A549 (cell line): ENCODE results near the gene LYZL1. TPM values are rescaled to one million over a fixed set of nuclear protein-coding genes. Genes with fewer than 3 reads are reported as not detected.

Experiments used
- ATAC-seq, 2 experiments: fragments of 200-7000 bp in 1 of 2; fragments of >200 bp in 1 of 2; cut with Nextera tagmentation in 1 of 2; cut with Tn5 transposase in 1 of 2; 3 replicates each; pipeline versions ENCODE4 v1.8.0 to v1.9.1; 2018 to 2020; ENCODE audit warnings: mild to moderate bottlenecking in 1 of 2, moderate library complexity in 1 of 2
- CTCF ChIA-PET: fragments of 300-600 bp; sonication (Branson Sonifier 250); formaldehyde crosslinking; extraction: SDS; loops from one replicate; lab custom pipeline; 2021; ENCODE audit warnings: antibody characterized with exemption, inconsistent platforms; lab: Yijun Ruan, JAX
- POLR2A ChIA-PET: fragments of 350-600 bp; formaldehyde crosslinking; extraction: SDS; loops from one replicate; lab custom pipeline; 2021; ENCODE audit warnings: antibody characterized with exemption, inconsistent platforms; lab: Yijun Ruan, JAX
- DNase-seq, 2 experiments: peaks; one replicate each; pipeline versions ENCODE4 v3.0.0 to v3.0.0-alpha.2; 2011 to 2016; ENCODE audit warnings: low read depth in 1 of 2, low spot score in 1 of 2
- FAIRE-seq: peaks from 2 replicates; lab custom pipeline; 2011; peaks lifted over from hg19 to GRCh38; lab: Jason Lieb, UNC
- H3K27ac ChIP-seq, 2 experiments: fragments of >200 bp; sonication (Bioruptor Twin); formaldehyde crosslinking; 3 replicates each; pipeline ENCODE4 v1.5.1; 2016 to 2017
- H3K4me1 ChIP-seq: fragments of >200 bp; sonication (Bioruptor Twin); formaldehyde crosslinking; 3 replicates; pipeline ENCODE4 v1.6.1; 2016
- H3K4me2 ChIP-seq: fragments of >200 bp; sonication (Bioruptor Twin); formaldehyde crosslinking; 3 replicates; pipeline ENCODE4 v1.6.1; 2016
- H3K4me3 ChIP-seq: fragments of >200 bp; sonication (Bioruptor Twin); formaldehyde crosslinking; 3 replicates; pipeline ENCODE4 v1.5.1; 2016
- H3K9me3 ChIP-seq: fragments of >200 bp; sonication (Bioruptor Twin); formaldehyde crosslinking; 3 replicates; pipeline ENCODE4 v1.6.1; 2016
- CEBPB ChIP-seq, 2 experiments: fragments of >200 bp in 1 of 2; sonication (Bioruptor Twin) in 1 of 2; formaldehyde crosslinking in 1 of 2; IDR thresholded peaks; 2 replicates each; pipeline ENCODE4 v1.6.1; 2012 to 2016
- CTCF ChIP-seq: fragments of >200 bp; sonication (Bioruptor Twin); formaldehyde crosslinking; IDR thresholded peaks from 3 replicates; pipeline ENCODE4 v1.5.1; 2016
- E2F6 ChIP-seq: IDR thresholded peaks from 2 replicates; pipeline ENCODE4 v1.6.1; 2012; ENCODE audit warnings: low read depth, borderline replicate concordance
- EHF ChIP-seq: fragments of 250-450 bp; sonication (Bioruptor Pico); IDR thresholded peaks from 2 replicates; pipeline ENCODE4 v1.5.0; 2020; ENCODE audit warnings: mild to moderate bottlenecking
- EHMT2 ChIP-seq: fragments of 200-600 bp; sonication (generic); IDR thresholded peaks from 2 replicates; pipeline ENCODE4 v1.6.1; 2016; ENCODE audit warnings: antibody characterized with exemption, low read depth, mild to moderate bottlenecking, moderate library complexity
- EP300 ChIP-seq, 2 experiments: fragments of >200 bp; sonication (Bioruptor Twin); formaldehyde crosslinking; IDR thresholded peaks; 2 replicates in 1 of 2; 3 replicates in 1 of 2; pipeline ENCODE4 v1.6.1; 2016 to 2017
- ESRRA ChIP-seq: fragments of 150-350 bp; IDR thresholded peaks from 2 replicates; pipeline ENCODE4 v1.6.1; 2014; ENCODE audit warnings: mild to moderate bottlenecking, low read length, borderline replicate concordance
- HDAC2 ChIP-seq: fragments of 200-600 bp; sonication (generic); IDR thresholded peaks from 2 replicates; pipeline ENCODE4 v1.6.1; 2016
- HEYL ChIP-seq: fragments of 250-450 bp; sonication (Bioruptor Pico); IDR thresholded peaks from 2 replicates; pipeline ENCODE4 v1.8.0; 2021; ENCODE audit warnings: mild to moderate bottlenecking, moderate library complexity
- HMGXB4 ChIP-seq: fragments of 250-450 bp; sonication (Bioruptor Pico); IDR thresholded peaks from 2 replicates; pipeline ENCODE4 v1.5.0; 2021; ENCODE audit warnings: mild to moderate bottlenecking, moderate library complexity, borderline replicate concordance
- HOXA7 ChIP-seq: fragments of 250-450 bp; sonication (Bioruptor Pico); IDR thresholded peaks from 2 replicates; pipeline ENCODE4 v1.5.0; 2020; ENCODE audit warnings: mild to moderate bottlenecking, moderate library complexity
- HOXB13 ChIP-seq: fragments of 250-450 bp; sonication (Bioruptor Pico); IDR thresholded peaks from 2 replicates; pipeline ENCODE4 v1.5.0; 2020; ENCODE audit warnings: low read depth, mild to moderate bottlenecking, moderate library complexity
- MAFK ChIP-seq: fragments of 450-650 bp; IDR thresholded peaks from 2 replicates; pipeline ENCODE4 v1.6.1; 2014; ENCODE audit not compliant: partially characterized antibody
- MAX ChIP-seq: IDR thresholded peaks from 2 replicates; pipeline ENCODE4 v1.6.1; 2012
- MAZ ChIP-seq: fragments of 150-350 bp; IDR thresholded peaks from 2 replicates; pipeline ENCODE4 v1.6.1; 2014; ENCODE audit warnings: antibody characterized with exemption, low read depth, low read length, borderline replicate concordance
- MYC ChIP-seq: IDR thresholded peaks from 2 replicates; pipeline ENCODE4 v1.6.1; 2012; ENCODE audit warnings: mild to moderate bottlenecking, inconsistent platforms, low read length, improper control_type of control experiment, borderline replicate concordance
- NPAS2 ChIP-seq: fragments of 250-450 bp; sonication (Bioruptor Pico); IDR thresholded peaks from 2 replicates; pipeline ENCODE4 v1.8.0; 2022; ENCODE audit warnings: mild to moderate bottlenecking, moderate library complexity, borderline replicate concordance
- POLR2A ChIP-seq: IDR thresholded peaks from 2 replicates; pipeline ENCODE4 v1.6.1; 2012; ENCODE audit warnings: mild to moderate bottlenecking, low read length
- POLR2AphosphoS2 ChIP-seq: conservative IDR thresholded peaks from 2 replicates; pipeline ENCODE4 v1.6.1; 2012; ENCODE audit warnings: low read length, improper control_type of control experiment, inconsistent platforms
- RAD21 ChIP-seq, 2 experiments: fragments of >200 bp in 1 of 2; sonication (Bioruptor Twin) in 1 of 2; formaldehyde crosslinking in 1 of 2; IDR thresholded peaks in 1 of 2; conservative IDR thresholded peaks in 1 of 2; 2 replicates in 1 of 2; 3 replicates in 1 of 2; pipeline ENCODE4 v1.6.1; 2012 to 2018; ENCODE audit warnings: inconsistent platforms in 1 of 2
- RCOR1 ChIP-seq: fragments of 150-350 bp; IDR thresholded peaks from 2 replicates; pipeline ENCODE4 v1.6.1; 2014; ENCODE audit warnings: antibody characterized with exemption, low read length, low read depth
- REST ChIP-seq: fragments of 200-600 bp; sonication (generic); IDR thresholded peaks from 2 replicates; pipeline ENCODE4 v1.6.1; 2016; ENCODE audit warnings: antibody characterized with exemption, mild to moderate bottlenecking, moderate library complexity
- TFCP2L1 ChIP-seq: fragments of 250-450 bp; sonication (Bioruptor Pico); IDR thresholded peaks from 2 replicates; pipeline ENCODE4 v1.5.0; 2021; ENCODE audit warnings: mild to moderate bottlenecking
- USF2 ChIP-seq: fragments of 450-650 bp; IDR thresholded peaks from 2 replicates; pipeline ENCODE4 v1.6.1; 2014; ENCODE audit warnings: antibody characterized with exemption
- ZFP36 ChIP-seq: fragments of 450-650 bp; IDR thresholded peaks from 2 replicates; pipeline ENCODE4 v1.6.1; 2014; ENCODE audit warnings: borderline replicate concordance; ENCODE audit not compliant: partially characterized antibody
- ZSCAN20 ChIP-seq: fragments of 250-450 bp; sonication (Bioruptor Pico); IDR thresholded peaks from 2 replicates; pipeline ENCODE4 v1.8.0; 2022; ENCODE audit warnings: mild to moderate bottlenecking, moderate library complexity
- WGBS: methylation state at CpG from one replicate; pipeline ENCODE4 v1.1.6; 2017; ENCODE audit errors: missing lambda C conversion rate; 5-methylcytosine and 5-hydroxymethylcytosine counted together
- polyA plus RNA-seq, 4 experiments: library from polyadenylated mRNA; depleted of rRNA in 3 of 4; stranded (reverse); fragments of >200 nt; fragmentation: RNase III in 1 of 4; extraction: RNeasy Plus Mini Kit Qiagen cat#74134 plus additional on column Dnase treatment in 1 of 4; gene quantifications; 2 replicates in 3 of 4; 3 replicates in 1 of 4; pipeline ENCODE4 v1.2.3, GENCODE V29; 2011 to 2017

The LYZL1 gene
- polyA plus RNA-seq, 2 of the 4 experiments (the other 2 are of a cell fraction) = not detected

GRCh38 chr10:29246449-29246848 lies 42.4 kb upstream of the LYZL1 start:
- ATAC-seq (no peak), FAIRE-seq (no peak), DNase-seq (no peak)
- Histone ChIP-seq H3K4me1 (no peaks in the 10 kb centered on the region), H3K9me3 (no peaks in the 10 kb centered on the region), H3K4me3 (no peak overlapping the region), H3K4me2 (no peak overlapping the region), H3K27ac (no peak overlapping the region)
- no peak for TF ChIP-seq E2F6
- TF ChIP-seq HEYL (CRISPR knock-in tag) = no peak
- TF ChIP-seq POLR2A = no peak
- no peak for TF ChIP-seq ESRRA
- TF ChIP-seq MAZ = no peak
- no peak for TF ChIP-seq REST
- no peak for TF ChIP-seq HMGXB4 (CRISPR knock-in tag)
- TF ChIP-seq CEBPB (IDR thresholded peaks at IDR 0.05) = no peak
- no peak for TF ChIP-seq EHMT2
- no peak for TF ChIP-seq POLR2AphosphoS2
- no peak for TF ChIP-seq ZFP36
- no peak for TF ChIP-seq HOXA7 (CRISPR knock-in tag)
- no peak for TF ChIP-seq ZSCAN20 (CRISPR knock-in tag)
- no peak for TF ChIP-seq TFCP2L1 (CRISPR knock-in tag)
- TF ChIP-seq EP300 (IDR thresholded peaks at IDR 0.05) = no peak
- TF ChIP-seq HDAC2 = no peak
- ChIA-PET CTCF (no interaction called here), POLR2A (no interaction called here)
- WGBS = 40% methylated on average over 1 of the region's 1 CpG

GRCh38 chr10:29248158-29248557 lies 40.7 kb upstream of the LYZL1 start:
- no peaks in the 10 kb centered on the region for H3K9me3 ChIP-seq
- no peak overlapping the region for H3K4me2 ChIP-seq
- CTCF ChIA-PET = interaction anchor here (0.6 kb wide), 1 partner anchor 375 kb away, joined by 4 read pairs; no protein-coding TSS in a partner anchor
- no peak for ATAC-seq
- H3K4me3 ChIP-seq = no peak overlapping the region
- no peak for FAIRE-seq
- POLR2A ChIA-PET = no interaction called here
- no peak overlapping the region for H3K27ac ChIP-seq
- no peaks in the 10 kb centered on the region for H3K4me1 ChIP-seq
- no peak for DNase-seq
- no peak for TF ChIP-seq HOXB13 (CRISPR knock-in tag)
- no peak for TF ChIP-seq HDAC2
- TF ChIP-seq EHF = no peak
- no peak for TF ChIP-seq POLR2AphosphoS2
- TF ChIP-seq RAD21 (conservative IDR thresholded peaks at IDR 0.05 in 1 of 2, IDR thresholded peaks at IDR 0.05 in 1 of 2) = no peak
- TF ChIP-seq USF2 = no peak
- TF ChIP-seq E2F6 = no peak
- no peak for TF ChIP-seq MYC
- TF ChIP-seq RCOR1 = no peak
- TF ChIP-seq CTCF = no peak
- TF ChIP-seq MAX = no peak
- no peak for TF ChIP-seq NPAS2 (CRISPR knock-in tag)
- TF ChIP-seq MAFK = no peak
- TF ChIP-seq HMGXB4 (CRISPR knock-in tag) = no peak
